SIG-M5 treated with dmso at 0.1 percent for 504 hours (cell line): Measurements from ENCODE around the gene DCUN1D2.

ENCODE experiments used
- DNase-seq: peaks from one replicate; lab custom pipeline; 2025; ENCODE audit not compliant: unreplicated experiment; lab: John Stamatoyannopoulos, UW

DCUN1D2 gene

DNA sequence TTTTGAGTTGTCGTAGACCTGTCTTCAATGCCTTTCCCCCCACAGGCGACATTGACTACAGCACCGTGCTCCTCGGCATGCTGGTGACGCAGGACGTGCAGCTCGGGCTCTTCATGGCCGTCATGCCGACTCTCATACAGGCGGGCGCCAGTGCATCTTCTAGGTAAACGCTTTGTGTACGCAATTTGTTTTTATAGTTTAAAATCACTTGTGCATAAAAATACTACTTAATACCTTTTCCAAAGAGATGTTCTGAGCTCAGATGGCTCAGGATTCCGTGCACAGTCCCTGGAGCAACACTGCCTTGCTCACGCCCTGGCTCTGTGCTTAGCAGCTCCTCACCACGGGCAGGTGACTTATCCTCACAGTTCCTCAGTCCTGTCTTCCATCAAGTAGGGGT lies 30.1 kb upstream of the DCUN1D2 start:
- no peak for DNase-seq

DNA sequence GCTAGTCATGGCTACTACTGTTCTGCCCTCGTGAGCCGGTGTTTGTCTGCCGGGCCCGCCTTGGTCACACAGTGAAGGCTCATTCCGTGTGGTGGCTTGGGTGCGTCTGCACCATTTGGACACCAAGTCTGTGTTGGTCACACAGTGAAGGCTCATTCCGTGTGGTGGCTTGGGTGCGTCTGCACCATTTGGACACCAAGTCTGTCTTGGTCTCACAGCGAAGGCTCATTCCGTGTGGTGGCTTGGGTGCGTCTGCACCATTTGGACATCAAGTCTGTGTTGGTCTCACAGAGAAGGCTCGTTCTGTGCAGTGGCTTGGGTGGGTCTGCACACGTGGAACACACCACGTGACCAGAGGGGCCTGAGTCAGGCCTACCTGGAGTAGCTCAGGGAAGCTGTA lies 29.0 kb upstream of the DCUN1D2 start:
- no peak for DNase-seq

DNA sequence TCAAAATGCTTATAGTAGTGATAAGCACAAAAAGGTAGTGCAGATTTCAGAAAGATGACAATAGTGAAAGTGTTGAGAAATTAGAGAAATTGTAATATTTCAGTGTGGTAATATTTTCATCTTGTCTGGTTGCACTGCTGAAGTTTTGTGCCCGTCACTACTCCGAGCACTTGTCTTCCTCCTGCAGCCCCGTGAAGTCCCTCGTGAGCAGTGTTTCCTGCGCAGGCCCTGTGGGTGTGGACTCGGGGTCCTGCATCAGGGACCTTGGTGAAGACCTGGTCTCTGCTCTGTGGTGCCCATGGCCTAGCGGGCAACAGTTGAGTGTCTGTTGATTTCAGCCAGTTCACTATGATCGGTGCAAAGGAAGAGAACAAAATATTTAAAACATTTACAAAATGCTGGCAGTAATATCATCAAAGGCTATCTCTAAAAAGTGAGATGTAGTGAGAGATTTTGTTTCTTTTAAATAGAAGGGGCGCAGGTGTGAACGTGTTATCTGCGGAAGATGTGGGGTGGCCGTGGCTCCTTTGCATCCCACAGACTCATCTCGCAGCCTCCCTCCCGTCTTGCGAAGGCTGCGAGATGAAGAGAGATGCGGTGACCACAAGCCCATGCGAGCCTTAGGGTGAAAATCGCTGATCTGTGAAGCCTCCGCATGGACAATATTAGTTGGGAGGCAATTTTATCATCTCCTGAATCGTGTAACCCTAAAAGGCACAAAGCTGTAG lies 27.7 kb upstream of the DCUN1D2 start:
- DNase-seq, result no peak

DNA sequence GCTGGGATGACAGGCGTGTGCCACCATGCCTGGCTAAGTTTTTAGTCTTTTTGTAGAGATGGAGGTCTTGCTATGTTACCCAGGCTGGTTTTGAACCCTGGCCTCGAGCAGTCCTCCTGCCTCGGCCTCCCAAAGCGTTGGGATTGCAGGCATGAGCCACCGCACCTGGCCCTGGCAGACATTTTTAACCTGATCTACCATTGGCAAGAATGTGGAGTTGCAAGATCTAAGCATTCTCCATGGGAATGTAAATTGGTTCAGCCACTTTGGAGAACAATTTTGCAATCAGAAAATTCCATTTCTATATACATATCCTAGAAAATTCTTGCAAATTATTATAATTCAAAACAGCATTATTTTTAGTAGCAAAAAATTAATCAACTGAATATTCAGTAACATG lies 24.3 kb upstream of the DCUN1D2 start:
- DNase-seq, result no peak

DNA sequence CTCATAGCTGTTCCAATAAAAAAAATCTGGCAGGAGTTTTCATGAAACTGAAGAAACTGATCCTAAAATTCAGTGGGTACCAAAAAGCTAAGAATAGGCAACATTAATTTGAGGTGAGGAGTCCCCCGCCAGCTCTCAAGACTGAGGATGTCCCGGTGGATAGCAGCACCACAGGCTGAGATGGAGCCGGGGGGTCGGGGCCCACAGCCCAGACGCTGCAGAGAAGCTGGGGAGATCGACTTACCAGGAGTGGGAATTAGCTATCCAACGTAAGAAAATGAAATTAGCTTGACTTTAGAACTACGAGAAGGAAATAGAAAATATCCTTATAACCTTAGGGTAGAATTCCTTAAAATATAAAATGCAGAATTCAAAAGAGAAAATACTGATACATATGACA lies 23.2 kb upstream of the DCUN1D2 start:
- no peak for DNase-seq

DNA sequence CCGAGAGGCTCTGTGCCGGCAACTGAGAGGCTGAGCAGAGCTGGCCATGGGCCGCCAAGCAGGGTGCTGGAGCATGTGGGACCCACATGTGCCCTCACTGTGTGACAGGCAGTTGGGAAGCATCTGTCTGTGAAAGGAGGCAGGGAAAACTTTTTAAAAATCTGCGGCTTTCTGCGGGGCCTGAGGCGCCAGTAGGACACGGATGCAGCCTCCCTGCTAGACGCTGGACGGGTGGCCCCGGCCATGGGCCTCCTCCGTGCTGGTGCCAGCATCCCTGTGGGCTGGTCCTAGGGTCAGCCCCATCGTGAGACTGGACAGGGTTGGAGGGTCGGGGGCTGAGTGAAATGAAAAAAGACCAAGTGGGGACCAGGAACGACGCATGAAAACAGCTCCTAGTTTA lies 20.9 kb upstream of the DCUN1D2 start:
- no peak for DNase-seq

DNA sequence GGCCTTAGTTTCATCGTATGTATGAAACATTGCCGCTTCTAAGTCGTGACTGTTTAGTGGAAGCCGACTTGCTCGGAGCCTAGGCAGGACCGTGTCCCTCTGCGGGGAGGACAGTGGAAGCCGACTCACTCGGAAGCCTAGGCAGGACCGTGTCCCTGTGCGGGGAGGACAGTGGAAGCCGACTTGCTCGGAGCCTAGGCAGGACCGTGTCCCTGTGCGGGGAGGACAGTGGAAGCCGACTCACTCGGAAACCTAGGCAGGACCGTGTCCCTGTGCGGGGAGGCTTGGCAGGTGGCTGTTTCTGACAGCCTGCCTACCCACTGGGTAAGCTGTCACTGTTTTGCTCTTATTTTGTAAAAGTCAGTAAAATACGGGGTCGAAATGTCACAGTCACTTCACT lies 20.4 kb upstream of the DCUN1D2 start:
- DNase-seq, result no peak

DNA sequence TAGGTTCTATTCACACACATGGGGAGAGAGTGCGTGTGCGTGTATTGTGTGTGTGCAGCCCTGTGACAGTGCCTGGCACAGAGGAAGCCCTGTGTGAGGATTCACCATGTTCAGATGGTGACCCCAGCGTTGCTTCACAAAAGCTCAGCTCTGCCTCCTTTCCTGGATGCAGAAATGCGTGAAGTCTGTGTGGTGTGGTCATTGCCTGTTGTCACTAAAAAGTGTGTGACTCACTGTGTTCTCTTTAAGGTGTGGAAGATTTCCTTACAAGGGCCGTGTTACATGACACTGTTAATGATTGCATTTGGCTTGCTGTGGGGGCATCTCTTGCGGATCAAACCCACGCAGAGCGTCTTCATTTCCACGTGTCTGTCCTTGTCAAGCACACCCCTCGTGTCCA lies 19.5 kb upstream of the DCUN1D2 start:
- DNase-seq, result no peak

GRCh38 chr13:113508521-113509254 lies 18.2 kb upstream of the DCUN1D2 start:
- DNase-seq, result no peak

DNA sequence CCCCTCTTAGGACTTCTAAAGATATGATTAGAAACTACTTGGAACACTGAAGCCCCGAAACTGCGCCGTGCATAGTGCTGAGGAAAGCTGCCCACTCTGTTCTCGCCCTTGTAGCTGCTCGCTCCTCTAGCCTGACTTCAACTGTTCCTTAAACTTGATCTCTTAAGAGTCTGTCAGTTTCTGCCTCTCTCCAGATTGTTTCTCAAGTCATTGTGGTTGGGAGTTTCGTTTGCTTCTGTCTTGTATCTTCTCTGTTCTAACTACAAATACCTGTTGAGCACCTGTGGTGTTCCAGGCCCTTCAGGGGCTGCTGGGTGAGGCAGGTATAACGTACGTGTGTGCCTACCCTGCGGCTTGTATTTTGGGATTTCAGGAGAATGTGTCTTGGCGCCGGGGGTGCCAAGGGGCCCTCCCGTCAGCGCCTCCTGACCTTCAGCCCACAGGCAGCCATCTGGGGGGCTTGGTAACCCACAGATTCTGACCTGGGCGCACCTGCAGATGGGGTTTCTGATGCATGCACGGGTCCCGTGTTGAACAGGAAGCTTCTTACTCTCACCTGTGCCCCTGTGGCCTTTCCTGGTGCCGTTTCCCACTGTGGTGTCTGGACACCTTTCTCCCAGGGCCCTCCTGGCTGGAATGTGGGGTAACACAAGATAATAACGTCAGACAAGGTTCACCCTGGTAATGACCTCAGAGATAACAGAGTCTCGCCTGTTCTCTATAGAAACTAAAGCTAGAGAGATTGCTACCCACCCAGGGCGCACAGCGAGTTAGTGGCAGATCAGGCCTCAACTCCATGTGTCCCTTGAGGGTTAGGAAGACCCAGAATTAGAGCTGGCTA lies 17.2 kb upstream of the DCUN1D2 start:
- no peak for DNase-seq

DNA sequence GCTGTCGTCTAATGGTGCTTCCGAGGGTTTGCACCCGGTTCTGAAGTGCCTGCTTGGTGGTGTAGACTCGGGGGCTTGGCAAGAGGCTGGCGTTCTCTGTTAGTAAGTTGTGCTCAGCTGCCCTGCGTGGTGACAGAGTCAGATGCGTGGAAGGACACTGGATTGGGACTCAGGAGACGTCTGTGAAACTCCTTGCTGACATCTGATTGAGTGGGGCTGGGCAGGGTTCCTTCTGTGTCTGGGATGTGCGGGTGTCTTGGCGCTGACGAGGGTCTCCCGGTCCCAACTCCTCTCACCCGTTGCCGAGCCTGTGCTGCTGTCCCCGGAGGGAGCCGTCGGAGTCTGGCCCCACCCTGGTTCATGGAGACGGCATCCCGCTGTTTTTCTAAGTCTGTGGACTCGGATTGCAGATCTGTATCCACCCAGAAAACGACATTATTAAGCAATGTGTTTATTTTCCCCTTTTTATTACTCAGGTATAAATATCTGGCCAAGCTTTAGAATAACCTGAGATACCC lies 16.4 kb upstream of the DCUN1D2 start:
- DNase-seq, result no peak

DNA sequence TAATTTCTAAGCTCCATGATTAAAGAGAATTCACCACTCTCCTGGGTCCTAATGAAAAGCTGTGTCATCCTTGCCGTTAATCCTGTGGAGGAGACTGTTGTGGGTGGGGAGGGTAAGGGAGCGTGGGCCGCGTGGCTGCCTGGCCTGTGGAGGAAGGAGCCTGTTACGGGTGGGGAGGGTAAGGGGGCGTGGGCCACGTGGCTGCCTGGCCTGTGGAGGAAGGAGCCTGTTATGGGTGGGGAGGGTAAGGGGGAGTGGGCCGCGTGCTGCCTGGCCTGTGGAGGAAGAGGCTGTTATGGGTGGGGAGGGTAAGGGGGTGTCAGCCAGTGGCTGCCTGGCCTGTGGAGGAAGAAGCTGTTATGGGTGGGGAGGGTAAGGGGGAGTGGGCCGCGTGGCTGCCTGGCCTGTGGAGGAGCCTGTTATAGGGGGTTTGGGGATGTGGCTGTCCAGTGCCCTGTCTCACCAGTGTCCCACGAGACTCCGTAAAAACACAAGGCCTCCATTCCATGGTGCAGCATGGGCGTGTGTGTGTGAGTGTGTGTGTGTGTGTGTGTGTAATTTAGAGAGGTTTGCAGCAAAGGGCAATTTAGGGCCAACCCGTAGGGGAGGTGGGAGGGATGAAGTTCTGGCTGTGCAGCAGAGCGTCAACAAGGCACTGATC lies 15.6 kb upstream of the DCUN1D2 start:
- DNase-seq, result no peak

GRCh38 chr13:113502686-113503085 lies 12.2 kb upstream of the DCUN1D2 start:
- DNase-seq, result no peak

- no peak for DNase-seq
Measured at GRCh38 chr13:113500530-113501265, 10.2 kb upstream of the DCUN1D2 start.

DNA sequence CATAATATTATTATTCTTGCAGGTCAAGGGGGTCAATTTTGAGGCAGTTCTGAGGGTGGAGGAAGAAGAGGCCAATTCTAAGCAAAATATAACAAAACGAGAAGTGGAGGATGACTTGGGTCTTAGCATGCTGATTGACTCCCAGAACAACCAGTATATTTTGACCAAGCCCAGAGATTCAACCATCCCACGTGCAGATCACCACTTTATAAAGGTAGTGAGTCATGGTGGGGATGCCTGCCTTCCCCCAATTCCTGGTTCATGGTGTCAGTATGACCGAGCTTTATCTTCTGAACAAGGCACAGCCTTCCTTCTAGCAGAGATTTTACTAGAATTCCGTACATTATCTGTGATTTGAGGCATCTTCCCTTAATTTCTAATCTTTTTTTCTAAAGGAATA lies 9.4 kb upstream of the DCUN1D2 start:
- DNase-seq, result no peak

DNA sequence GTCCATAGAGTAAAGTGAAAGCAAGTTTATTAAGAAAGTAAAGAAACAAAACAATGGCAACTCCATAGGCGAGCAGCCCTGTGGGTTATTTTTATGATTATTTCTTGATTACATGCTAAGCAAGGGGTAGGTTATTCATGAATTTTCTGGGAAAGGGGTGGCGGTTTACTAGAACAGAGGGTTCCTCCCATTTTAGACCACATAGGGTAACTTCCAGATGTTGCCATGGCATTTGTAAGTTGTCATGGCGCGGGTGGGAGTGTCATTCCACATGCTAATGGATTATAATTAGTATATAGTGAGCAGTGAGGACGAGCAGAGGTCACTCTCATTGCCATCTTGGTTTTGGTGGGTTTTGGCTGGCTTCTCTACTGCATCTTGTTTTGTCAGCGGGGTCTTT lies 8.4 kb upstream of the DCUN1D2 start:
- no peak for DNase-seq

GRCh38 chr13:113497217-113497616 lies 6.7 kb upstream of the DCUN1D2 start:
- DNase-seq, result no peak

GRCh38 chr13:113495494-113496210 lies 5.1 kb upstream of the DCUN1D2 start:
- no peak for DNase-seq

GRCh38 chr13:113493315-113493951 lies 2.9 kb upstream of the DCUN1D2 start:
- DNase-seq, result peak; percentile 83
